BLaER1 (cell line): ENCODE data around the gene LPAR6.

Experiments used
- H3K27ac ChIP-seq: shearing (Covaris generic); formaldehyde crosslinking; 2 replicates; pipeline ENCODE4 v1.8.1; 2022
- H3K27me3 ChIP-seq: shearing (Covaris generic); formaldehyde crosslinking; 2 replicates; pipeline ENCODE4 v1.8.1; 2022
- H3K36me3 ChIP-seq: shearing (Covaris generic); formaldehyde crosslinking; 2 replicates; pipeline ENCODE4 v1.8.1; 2022
- H3K4me1 ChIP-seq: shearing (Covaris generic); formaldehyde crosslinking; 2 replicates; pipeline ENCODE4 v1.8.1; 2022
- H3K4me2 ChIP-seq: shearing (Covaris generic); formaldehyde crosslinking; 2 replicates; pipeline ENCODE4 v1.8.1; 2022
- H3K4me3 ChIP-seq: shearing (Covaris generic); formaldehyde crosslinking; 2 replicates; pipeline ENCODE4 v1.8.1; 2022
- H3K9ac ChIP-seq: shearing (Covaris generic); formaldehyde crosslinking; 2 replicates; pipeline ENCODE4 v1.8.1; 2022
- H3K9me3 ChIP-seq: shearing (Covaris generic); formaldehyde crosslinking; 2 replicates; pipeline ENCODE4 v1.8.1; 2022
- H4K20me1 ChIP-seq: shearing (Covaris generic); formaldehyde crosslinking; 2 replicates; pipeline ENCODE4 v1.8.1; 2022
- Cebpa-rat ChIP-seq: shearing (Covaris generic); IDR thresholded peaks from 2 replicates; pipeline ENCODE4 v1.8.1; 2022

Gene LPAR6

DNA sequence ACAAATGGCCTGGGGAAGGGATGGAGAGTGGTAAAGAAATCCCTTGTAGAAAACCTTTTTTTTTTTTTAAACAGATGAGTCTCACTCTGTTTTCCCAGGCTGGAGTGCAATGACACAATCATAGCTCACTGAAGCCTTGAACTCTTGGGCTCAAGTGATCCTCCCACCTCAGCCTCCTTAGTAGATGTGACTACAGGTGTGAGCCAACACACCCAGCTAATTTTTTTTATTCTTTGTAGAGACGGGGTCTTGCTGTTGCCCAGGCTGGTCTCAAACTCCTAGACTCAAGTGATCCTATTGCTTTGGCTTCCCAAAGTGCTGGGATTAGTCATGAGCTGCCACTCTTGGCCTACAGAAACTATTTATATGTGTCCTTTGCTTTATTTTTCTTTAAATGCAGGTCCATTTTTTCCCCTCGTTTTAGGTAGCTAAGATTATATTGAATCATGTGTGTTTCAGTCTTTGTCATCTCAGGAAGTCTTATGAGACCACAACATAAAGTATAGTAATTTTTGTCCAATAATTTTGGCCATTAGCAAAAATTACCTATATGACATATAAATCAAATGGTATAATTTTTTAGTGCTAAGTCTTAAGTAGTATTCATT is 10.5 kb downstream of the LPAR6 start:
- Histone ChIP-seq H3K9me3 (no peaks in the 10 kb centered on the region), H3K4me1 (peaks cover 93% of the 10 kb centered on the region), H3K27ac (peak overlapping the region; percentile 87), H4K20me1 (no peaks in the 10 kb centered on the region), H3K4me2 (peak overlapping the region; percentile 70), H3K36me3 (peaks cover 9% of the 10 kb centered on the region), H3K4me3 (no peak overlapping the region), H3K27me3 (no peaks in the 10 kb centered on the region), H3K9ac (peak overlapping the region; percentile 36; the same call in 1 of the 2 replicates)
- TF ChIP-seq Cebpa-rat = no peak

DNA sequence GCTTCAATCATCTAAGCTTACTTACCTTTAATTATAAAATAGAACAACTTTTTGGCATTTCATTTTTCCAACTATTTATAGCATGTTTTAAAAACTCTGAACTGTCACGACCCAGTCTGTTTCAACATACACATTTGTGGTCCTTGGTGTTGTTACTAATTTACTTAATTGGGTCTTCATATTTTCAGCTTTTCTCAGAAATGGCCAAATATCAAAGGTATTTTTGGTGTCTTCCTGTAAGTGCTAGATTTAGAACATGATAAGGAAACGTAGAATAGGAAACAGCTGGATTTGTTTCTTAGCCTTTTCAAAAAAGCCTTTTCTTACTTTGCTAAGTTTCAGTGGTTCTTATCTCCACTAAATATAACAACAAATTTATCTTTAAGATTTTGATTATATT is 11.4 kb downstream of the LPAR6 start:
- Histone ChIP-seq H3K27ac (peak overlapping the region; percentile 87), H3K36me3 (peaks cover 2% of the 10 kb centered on the region), H3K4me3 (peak overlapping the region; percentile 54; the same call in 1 of the 2 replicates), H3K9me3 (no peaks in the 10 kb centered on the region), H3K4me2 (peak overlapping the region; percentile 89), H3K27me3 (no peaks in the 10 kb centered on the region), H3K4me1 (peaks cover 89% of the 10 kb centered on the region), H4K20me1 (no peaks in the 10 kb centered on the region), H3K9ac (peak overlapping the region; percentile 70)
- TF ChIP-seq Cebpa-rat = no peak

DNA sequence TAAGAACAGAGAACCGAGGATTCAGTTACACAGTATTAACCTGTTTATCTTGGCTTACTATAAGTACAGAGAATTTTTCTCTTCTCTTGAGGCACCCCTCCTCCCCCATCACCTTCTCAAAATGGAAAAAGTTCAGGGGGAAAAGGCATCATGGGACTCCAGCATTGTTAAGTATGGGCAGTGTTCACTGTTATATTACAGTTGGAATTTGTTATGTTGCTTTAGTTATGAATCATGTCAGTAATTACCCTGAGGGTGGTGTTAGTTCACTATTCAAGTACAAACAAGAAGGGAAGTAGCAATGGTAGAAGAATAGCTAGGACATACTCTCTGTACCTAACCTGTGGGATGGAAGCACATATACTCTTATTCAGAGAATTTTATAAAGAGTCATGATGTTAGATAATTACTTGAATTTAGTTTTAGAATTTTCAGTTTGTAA is 12.0 kb downstream of the LPAR6 start:
- Histone ChIP-seq H4K20me1 (no peaks in the 10 kb centered on the region), H3K27me3 (no peaks in the 10 kb centered on the region), H3K4me3 (no peak overlapping the region), H3K4me1 (peaks cover 83% of the 10 kb centered on the region), H3K36me3 (peaks cover 3% of the 10 kb centered on the region; the same call in 1 of the 2 replicates), H3K9ac (peak overlapping the region; percentile 70), H3K9me3 (peaks cover 4% of the 10 kb centered on the region), H3K4me2 (peak overlapping the region; percentile 89), H3K27ac (peak overlapping the region; percentile 87)
- no peak for TF ChIP-seq Cebpa-rat

DNA sequence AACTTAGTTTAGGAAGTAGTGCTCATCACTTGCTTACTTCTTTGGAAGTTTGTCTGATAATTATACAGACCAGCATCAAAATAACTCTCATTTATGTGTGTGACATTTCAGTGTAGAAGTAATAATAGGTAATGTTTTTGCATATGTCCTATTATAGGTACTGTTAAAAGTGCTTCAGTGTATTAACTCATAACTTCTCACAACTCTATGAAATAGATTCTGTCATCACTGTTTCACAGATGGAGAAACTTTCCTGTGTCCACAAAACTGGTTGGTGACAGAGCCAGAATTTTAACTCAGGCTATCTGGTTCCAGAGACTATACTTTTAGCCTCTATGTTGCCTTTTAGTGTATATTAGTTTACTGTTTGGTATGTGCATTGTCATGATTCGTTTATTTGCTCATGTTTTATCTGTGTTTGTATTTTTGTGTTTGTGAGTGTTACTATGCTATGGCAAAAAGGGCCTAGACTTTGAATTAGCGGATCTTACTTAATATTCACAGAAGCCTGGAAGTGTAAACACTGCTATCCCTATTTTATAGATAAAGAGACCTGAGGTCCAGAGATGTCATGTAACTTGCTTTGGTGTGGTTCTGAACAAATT is 12.7 kb downstream of the LPAR6 start:
- no peaks in the 10 kb centered on the region for H4K20me1 ChIP-seq
- no peak overlapping the region for H3K4me3 ChIP-seq
- H3K27me3 ChIP-seq = no peaks in the 10 kb centered on the region
- peaks cover 11% of the 10 kb centered on the region for H3K9me3 ChIP-seq
- peak overlapping the region; percentile 89 for H3K4me2 ChIP-seq
- TF ChIP-seq Cebpa-rat = no peak
- H3K36me3 ChIP-seq = peaks cover 9% of the 10 kb centered on the region
- peak overlapping the region; percentile 87 for H3K27ac ChIP-seq
- peak overlapping the region; percentile 70 for H3K9ac ChIP-seq
- H3K4me1 ChIP-seq = peaks cover 76% of the 10 kb centered on the region

DNA sequence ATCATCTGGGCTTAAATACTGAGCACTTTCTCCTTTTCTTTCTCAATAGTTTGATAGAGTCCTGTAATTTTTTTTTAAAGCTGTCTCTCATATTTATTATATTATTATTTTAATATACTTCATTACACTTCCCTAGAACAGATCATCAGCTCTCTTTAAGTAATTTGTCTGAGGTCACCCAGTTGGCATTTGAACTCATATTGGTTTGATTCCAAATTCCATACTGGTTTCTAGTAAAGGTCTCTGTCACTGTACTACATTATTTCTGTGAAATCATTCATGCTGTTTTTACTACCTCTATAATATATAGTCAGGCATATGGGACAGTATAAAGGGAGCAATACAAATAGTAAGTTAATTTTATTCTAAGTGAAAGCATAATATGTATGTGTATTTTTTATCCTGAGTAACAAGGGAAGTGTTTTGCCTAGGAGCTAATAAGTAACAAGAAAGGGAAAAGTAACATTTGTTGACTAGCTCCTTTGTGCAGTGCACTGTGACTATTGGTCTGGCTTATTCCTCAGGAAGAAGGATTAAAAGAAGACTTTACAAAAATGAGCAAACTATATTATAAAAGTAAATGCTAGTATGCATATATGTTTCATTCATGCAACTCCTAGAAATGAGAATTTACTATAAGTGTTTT is 14.3 kb downstream of the LPAR6 start:
- Histone ChIP-seq H3K9me3 (peaks cover 27% of the 10 kb centered on the region), H3K9ac (no peak overlapping the region), H3K4me1 (peaks cover 60% of the 10 kb centered on the region), H3K36me3 (peaks cover 25% of the 10 kb centered on the region), H3K27me3 (no peaks in the 10 kb centered on the region), H3K4me2 (no peak overlapping the region), H4K20me1 (no peaks in the 10 kb centered on the region), H3K4me3 (no peak overlapping the region), H3K27ac (peak overlapping the region; percentile 57)
- TF ChIP-seq Cebpa-rat = no peak

DNA sequence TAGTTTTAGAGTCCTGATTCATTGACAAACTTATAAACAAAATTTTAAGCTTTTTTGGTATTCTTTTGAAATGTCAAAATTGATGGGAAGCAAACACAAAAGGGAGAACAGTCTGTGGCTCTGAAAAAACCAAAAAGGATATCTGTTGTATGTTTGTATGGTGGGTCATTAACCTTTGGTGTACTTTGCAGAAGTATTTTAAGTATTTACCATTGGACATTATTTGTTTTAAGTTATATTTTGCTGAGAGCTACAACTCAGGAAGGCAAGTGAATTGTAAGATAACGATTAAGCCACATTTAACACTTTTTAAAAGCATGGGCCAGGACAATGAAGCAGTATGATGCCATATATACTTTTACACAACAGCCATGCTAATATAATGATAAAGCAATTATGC is 15.2 kb downstream of the LPAR6 start:
- Histone ChIP-seq H3K27me3 (no peaks in the 10 kb centered on the region), H3K27ac (peak overlapping the region; percentile 57), H3K4me2 (no peak overlapping the region), H3K9ac (no peak overlapping the region), H3K36me3 (peaks cover 34% of the 10 kb centered on the region), H4K20me1 (no peaks in the 10 kb centered on the region), H3K4me1 (peaks cover 52% of the 10 kb centered on the region), H3K9me3 (peaks cover 36% of the 10 kb centered on the region), H3K4me3 (no peak overlapping the region)
- no peak for TF ChIP-seq Cebpa-rat

DNA sequence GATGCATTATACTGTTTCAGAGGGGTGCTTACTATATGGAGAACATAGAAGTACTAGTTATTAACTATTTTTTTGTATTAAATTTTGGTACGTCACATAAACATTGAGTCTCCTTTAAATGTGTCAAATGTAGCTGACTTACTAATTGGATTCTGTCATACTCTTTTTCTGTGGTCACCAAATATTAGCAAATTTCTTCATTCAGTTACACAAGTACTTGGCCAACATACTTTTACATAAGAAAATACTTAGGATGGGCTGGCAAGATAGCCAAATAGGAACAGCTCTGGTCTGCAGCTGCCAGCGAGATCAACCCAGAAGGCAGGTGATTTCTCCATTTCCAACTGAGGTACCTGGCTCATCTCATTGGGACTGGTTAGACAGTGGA is 19.2 kb downstream of the LPAR6 start:
- Histone ChIP-seq H3K4me3 (no peak overlapping the region), H3K27me3 (no peaks in the 10 kb centered on the region), H3K36me3 (peaks cover 71% of the 10 kb centered on the region), H3K27ac (no peak overlapping the region), H3K4me2 (no peak overlapping the region), H3K9ac (no peak overlapping the region), H3K4me1 (peaks cover 11% of the 10 kb centered on the region), H3K9me3 (peaks cover 58% of the 10 kb centered on the region), H4K20me1 (no peaks in the 10 kb centered on the region)
- no peak for TF ChIP-seq Cebpa-rat

DNA sequence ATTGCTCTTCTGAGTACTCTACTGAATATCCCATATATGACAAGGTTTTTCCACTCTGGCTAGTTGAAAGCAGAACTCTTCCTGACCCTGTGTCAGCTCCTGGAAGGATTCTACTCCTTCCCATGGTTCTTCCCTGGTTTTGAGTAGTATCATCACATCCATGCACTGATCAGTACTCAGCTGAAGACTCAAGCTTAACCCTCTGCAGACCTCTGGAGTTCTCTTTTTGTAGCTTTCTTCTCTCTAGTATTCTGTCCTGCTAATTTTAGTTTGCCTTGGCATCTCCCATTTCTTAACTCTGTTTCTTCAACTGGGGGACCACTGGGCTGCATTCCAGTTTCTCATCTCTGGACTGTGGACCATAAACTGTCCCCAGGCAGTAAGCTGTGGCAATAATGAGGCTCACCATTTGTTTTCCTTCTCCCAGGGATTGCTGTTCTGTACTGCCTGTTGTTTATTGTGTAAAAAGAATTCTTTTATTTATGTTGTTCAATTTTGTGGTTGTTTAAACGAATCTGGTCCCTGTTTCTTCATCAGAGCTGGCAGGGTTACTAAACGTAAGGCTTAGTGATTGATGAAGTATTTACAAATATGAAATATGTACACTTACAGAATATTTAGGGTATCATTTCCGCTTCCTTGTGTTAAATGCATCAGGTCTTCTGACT is 19.7 kb downstream of the LPAR6 start:
- Histone ChIP-seq H3K27me3 (no peaks in the 10 kb centered on the region), H3K4me2 (no peak overlapping the region)
- TF ChIP-seq Cebpa-rat = no peak

DNA sequence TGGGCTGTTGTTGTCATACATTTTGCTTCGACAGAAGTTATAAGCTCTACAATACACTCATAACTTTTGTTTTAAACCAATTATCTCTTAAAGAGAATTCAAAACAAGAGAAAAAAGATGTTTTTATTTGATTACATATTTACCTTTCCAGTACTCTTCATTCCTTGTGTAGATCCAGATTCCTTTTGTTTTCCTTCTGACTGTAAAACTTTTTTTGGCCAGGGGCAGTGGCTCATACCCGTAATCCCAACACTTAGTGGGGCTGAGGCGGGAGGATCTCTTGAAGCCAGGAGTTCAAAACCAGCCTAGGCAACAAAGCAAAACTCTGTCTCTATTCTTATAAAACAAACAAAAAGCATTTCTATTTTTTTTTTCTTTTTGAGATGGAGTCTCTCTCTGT is 21.7 kb downstream of the LPAR6 start:
- H3K9me3 ChIP-seq = peaks cover 58% of the 10 kb centered on the region
- no peak overlapping the region for H3K4me3 ChIP-seq
- H4K20me1 ChIP-seq = no peaks in the 10 kb centered on the region
- H3K9ac ChIP-seq = no peak overlapping the region
- TF ChIP-seq Cebpa-rat = no peak
- H3K36me3 ChIP-seq = peaks cover 84% of the 10 kb centered on the region
- H3K4me1 ChIP-seq = no peaks in the 10 kb centered on the region
- no peak overlapping the region for H3K27ac ChIP-seq
- H3K4me2 ChIP-seq = no peak overlapping the region
- H3K27me3 ChIP-seq = no peaks in the 10 kb centered on the region

More for the DNA sequence above, 19.7 kb downstream of the LPAR6 start:
- H3K27ac ChIP-seq = no peak overlapping the region
- peaks cover 77% of the 10 kb centered on the region for H3K36me3 ChIP-seq
- H3K4me3 ChIP-seq = no peak overlapping the region
- H3K4me1 ChIP-seq = peaks cover 6% of the 10 kb centered on the region
- no peak overlapping the region for H3K9ac ChIP-seq
- H3K9me3 ChIP-seq = peaks cover 58% of the 10 kb centered on the region
- H4K20me1 ChIP-seq = no peaks in the 10 kb centered on the region

DNA sequence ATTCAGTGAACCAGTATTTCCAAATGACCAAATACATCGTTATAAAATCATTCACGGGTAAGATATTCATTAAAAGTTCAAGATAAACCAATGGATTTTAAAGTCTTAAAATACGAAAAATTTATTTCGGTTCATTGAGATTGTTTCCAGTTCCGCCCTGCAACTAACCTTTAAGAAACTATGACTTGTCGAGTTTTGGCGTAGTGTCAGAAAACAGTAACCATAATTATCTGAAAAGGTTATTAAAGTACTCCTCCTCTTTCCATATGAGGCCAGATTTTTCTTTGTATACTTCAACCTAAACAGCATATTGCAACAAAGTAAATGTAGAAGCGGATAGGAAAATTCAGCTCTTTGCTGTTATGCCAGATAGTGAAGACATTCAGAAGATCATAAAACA is 26.1 kb downstream of the LPAR6 start:
- Histone ChIP-seq H3K9ac (no peak overlapping the region), H3K27ac (no peak overlapping the region), H4K20me1 (no peaks in the 10 kb centered on the region), H3K27me3 (no peaks in the 10 kb centered on the region), H3K9me3 (peaks cover 14% of the 10 kb centered on the region), H3K4me2 (no peak overlapping the region), H3K36me3 (peaks cover 66% of the 10 kb centered on the region), H3K4me3 (no peak overlapping the region), H3K4me1 (no peaks in the 10 kb centered on the region)
- no peak for TF ChIP-seq Cebpa-rat
